GM19438 (cell line): ENCODE results near the gene CPEB4.

ENCODE experiments used
- ATAC-seq: cut with Tn5 transposase; IDR thresholded peaks from one replicate; pipeline ENCODE4 v1.9.1; 2021; ENCODE audit warnings: low read depth; ENCODE audit not compliant: unreplicated experiment

The CPEB4 gene

GRCh38 chr5:173883347-173883924 lies 4.7 kb upstream of the CPEB4 start:
- ATAC-seq, result no peak

DNA sequence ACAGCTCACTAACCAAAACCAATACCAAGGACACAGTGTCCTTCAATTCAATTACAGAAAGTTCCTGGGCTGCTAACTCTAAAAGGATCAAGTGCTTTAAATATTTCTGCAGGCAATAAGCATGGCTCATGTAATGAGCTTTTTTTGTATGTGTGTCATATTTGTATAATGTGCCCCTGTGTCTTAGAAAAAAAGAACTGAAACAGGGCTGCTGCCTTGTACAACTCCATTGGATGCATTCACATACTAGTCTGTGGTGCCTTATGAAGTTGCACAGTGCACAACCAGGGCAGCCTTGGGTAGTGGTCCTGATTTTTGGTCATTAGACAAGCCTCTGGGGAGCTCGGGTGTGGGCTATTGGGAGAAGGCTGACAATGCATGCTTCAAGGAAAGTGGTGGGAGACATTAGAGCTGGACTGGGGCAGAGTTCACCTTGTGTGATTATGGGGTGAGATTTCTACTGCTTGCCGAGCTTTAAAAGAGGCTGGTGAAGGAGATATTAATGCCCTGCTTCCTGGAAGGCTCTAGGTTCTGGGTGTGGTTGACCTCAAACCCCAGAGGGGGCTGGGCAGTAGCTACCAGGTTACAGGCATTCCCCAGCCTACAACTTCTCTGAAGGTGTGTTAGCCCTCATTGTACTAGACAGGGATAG lies 3.6 kb upstream of the CPEB4 start:
- no peak for ATAC-seq

GRCh38 chr5:173885054-173885443 lies 3.1 kb upstream of the CPEB4 start:
- ATAC-seq, result no peak

- no peak for ATAC-seq
Observed at GRCh38 chr5:173885475-173886010, 2.6 kb upstream of the CPEB4 start.

DNA sequence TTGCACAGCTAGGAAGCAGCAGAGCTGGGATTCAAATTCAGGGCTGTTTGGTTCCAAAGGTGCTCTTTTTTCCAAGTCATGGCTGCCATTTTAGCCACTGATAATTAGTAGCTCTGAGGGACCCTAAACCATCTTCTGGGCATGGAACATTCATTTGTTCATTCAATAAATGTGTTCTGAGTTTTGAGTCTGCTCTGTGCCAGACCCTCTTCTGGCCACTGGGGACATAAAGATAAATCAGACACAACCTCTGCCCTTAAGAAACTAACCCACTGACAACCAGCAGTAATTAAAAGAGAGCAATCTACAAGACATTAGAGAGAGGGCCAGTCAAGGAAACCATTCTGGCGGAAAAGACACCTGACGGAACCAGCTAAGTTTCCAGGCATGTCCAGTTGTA lies 2.0 kb upstream of the CPEB4 start:
- no peak for ATAC-seq

DNA sequence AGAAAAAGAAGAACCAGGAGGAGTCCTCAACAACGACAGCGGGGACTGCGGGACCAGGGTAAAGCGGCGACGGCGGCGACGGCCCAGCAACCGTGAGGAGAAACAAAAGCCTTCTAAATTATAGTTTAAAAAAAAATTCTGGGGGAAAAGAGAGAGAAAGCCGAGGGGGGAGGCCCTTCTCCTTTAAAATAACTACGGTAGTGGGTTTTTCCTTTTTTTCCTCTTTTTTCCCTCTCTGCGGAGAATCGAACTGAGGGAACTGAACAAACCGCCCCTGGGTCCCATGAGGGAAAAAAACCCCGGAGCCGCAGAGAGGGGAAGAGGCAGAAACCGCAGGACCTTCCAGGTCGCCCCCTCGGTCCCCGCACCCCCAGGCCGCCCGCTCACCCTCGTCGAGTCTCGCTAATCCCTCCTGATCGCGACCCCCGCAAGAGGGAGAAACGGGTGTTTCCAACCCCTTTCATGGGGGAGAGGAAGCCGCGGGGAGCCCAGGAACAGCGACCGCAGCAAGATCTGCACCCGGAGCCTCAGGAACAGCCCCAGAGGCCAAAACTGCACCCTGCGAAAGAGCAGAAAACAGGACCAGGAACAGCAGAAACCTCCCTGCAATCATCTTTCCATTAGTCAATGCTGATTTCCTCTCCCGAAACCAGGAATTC lies 453 bp downstream of the CPEB4 start:
- no peak for ATAC-seq

DNA sequence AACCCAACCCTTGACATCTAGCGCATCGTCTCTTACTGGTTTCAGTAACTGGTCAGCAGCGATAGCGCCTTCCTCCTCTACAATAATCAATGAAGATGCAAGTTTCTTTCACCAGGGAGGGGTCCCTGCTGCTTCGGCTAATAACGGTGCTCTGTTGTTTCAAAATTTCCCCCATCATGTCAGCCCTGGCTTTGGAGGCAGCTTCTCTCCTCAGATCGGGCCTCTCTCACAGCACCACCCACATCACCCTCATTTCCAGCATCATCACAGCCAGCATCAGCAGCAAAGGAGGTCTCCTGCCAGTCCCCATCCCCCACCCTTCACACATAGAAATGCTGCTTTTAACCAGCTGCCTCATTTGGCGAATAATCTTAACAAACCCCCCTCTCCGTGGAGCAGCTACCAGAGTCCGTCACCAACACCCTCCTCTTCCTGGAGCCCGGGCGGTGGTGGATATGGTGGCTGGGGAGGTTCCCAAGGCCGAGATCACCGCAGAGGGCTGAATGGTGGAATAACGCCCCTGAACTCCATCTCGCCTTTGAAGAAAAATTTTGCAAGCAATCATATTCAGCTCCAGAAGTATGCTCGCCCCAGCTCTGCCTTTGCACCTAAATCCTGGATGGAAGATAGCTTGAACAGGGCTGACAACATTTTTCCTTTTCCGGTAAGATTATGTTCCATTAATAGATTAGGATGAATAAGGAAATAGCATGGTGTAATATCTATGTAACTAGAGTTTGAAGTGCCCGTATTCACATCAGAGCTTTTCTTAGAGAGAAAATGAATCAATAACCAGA lies 2.2 kb downstream of the CPEB4 start:
- no peak for ATAC-seq

DNA sequence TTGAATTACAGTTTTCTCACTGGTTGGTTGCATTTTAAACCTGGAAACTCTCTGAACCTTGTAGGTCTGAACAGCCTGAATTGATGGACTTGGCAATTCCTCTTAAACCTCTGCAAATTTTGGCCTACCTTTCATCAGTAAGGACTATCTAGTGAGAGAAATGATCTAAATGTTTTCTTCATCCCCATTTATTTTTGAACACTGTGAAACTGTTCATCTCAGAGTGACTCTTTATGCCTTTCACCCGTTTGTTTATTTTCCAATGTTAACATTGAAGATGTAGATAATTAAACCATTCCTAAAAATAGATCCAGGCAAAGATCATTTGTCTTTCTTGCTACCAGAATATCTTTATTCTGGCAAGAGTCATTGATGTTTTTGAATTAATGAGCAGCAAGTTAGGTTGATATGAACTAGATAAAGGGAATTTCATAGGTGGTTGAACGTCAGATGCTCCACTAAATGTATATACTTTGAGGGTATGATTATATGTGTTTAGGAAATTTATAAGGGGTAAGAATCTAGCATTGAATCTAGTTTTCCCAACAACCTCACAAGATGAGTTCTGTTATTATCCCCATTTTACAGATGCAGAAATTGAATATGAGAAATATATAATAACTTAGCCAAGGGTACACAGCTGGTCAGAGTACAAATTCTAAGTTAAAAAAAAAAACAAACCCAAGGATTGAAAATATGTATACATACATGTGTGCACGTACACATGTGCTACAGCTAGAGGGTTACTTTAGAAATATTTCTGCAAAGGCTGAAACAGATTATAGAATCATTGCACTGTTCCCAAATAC lies 3.4 kb downstream of the CPEB4 start:
- ATAC-seq, result no peak

- no peak for ATAC-seq
Observed at GRCh38 chr5:173893192-173893561, 5.0 kb downstream of the CPEB4 start.

GRCh38 chr5:173895401-173896165 lies 7.4 kb downstream of the CPEB4 start:
- ATAC-seq, result no peak

DNA sequence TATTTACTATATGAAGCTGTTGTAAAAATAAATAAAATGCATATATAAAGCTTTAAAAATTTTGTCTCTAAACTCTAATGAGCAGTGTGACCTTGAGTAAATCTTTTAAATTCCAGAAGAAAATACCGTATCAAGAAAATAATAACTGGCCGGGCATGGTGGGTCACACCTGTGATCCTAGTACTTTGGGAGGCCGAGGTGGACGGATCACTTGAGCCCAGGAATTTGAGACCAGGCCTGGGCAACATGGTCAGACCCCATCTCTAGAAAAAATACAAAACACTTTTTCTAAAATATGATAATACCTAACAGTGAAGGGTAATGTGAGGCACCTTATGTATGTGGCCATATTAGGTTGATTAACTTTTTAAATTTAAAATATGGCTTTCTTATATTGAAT lies 8.5 kb downstream of the CPEB4 start:
- ATAC-seq, result no peak

DNA sequence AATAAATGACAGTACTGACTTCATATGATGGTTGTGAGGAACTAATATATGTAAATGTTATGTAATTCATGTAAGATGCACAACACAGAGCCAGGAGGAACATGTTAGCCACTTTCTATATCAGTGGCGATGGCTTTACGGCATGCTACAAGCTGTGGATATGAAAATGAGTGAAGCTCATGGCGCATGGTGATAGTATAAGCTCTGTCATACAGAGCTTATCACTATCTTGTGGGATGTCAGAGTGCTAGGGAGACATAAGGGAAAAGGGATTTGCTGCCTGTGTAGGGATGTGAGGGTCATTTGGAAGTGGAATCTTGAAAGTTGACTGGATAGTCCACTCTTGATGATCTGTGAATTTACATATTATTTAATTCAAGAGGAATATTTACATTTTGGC lies 13.6 kb downstream of the CPEB4 start:
- ATAC-seq, result no peak

DNA sequence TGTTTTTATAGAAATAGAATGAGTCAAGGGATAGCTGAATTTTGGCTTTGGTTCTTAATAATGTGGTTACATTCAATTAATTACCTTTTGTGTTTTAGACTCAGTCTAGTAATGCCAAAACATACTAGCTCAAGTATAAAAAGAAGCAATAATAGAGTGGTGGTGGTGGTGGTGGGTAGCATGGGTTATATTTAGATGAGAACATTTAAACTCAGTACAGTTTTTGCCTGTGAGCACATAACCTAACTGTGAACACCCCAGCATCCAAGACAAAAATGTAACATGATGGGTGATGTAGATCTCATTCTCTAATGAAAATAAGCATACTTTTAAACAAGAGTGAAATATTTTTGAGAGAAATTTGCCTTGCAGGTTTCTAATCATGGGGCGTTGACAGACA lies 14.2 kb downstream of the CPEB4 start:
- ATAC-seq, result no peak

- no peak for ATAC-seq
Observed at GRCh38 chr5:173902743-173903142, 14.6 kb downstream of the CPEB4 start.

GRCh38 chr5:173903396-173904140 lies 15.4 kb downstream of the CPEB4 start:
- ATAC-seq, result no peak

- no peak for ATAC-seq
Observed at GRCh38 chr5:173904151-173904550, 16.0 kb downstream of the CPEB4 start.

DNA sequence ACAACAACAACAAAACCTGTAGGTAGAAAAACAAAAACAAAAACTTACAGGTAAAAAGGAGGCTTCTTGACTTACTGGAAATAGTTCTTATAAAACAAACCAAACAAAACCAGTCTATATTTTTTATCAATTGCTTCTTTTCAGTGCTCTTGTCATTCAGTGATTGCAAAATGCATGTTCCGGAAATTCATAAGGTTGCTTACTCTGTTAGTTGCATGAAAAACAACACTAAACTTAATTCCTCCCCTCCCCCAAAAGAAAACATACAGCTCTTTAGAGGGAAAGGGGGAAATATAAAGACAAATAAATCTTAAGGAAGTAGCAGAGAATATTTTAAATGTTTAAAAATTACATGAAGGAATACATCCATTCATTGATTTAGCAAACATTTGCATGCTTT lies 19.1 kb downstream of the CPEB4 start:
- ATAC-seq, result no peak

- no peak for ATAC-seq
Observed at GRCh38 chr5:173907686-173908371, 19.7 kb downstream of the CPEB4 start.
